Thymus (tissue), 11 donors: Measurements from ENCODE around the gene GOLGA7B. TPM values are rescaled to one million over a fixed set of nuclear protein-coding genes. Genes with fewer than 3 reads are reported as not detected.

ENCODE experiments used
- DNase-seq, 9 donors: peaks; one replicate each; pipeline ENCODE4 v3.0.0-alpha.2; 2013; ENCODE audit warnings: low spot score in 9 of 9, low read depth in 6 of 9, missing footprints in 1 of 9
- H3K27ac ChIP-seq, 2 donors: one replicate each; pipeline ENCODE4 v1.5.1; 2013; ENCODE audit warnings: control low read depth in 1 of 2, low read depth in 1 of 2, low read length in 1 of 2, mild to moderate bottlenecking in 1 of 2, moderate library complexity in 1 of 2
- H3K27me3 ChIP-seq, 2 donors: one replicate each; pipeline ENCODE4 v1.5.1; 2013; ENCODE audit warnings: low read length in 1 of 2; ENCODE audit not compliant: control insufficient read depth in 2 of 2, insufficient read depth in 1 of 2
- H3K36me3 ChIP-seq, 2 donors: one replicate each; pipeline ENCODE4 v1.5.1; 2013; ENCODE audit warnings: low read length in 1 of 2, mild to moderate bottlenecking in 1 of 2, moderate library complexity in 1 of 2; ENCODE audit not compliant: control insufficient read depth in 2 of 2, insufficient read depth in 2 of 2
- H3K4me1 ChIP-seq, 2 donors: one replicate each; pipeline ENCODE4 v1.5.1; 2013; ENCODE audit warnings: low read length in 2 of 2; ENCODE audit not compliant: control insufficient read depth in 2 of 2, insufficient read depth in 2 of 2
- H3K4me3 ChIP-seq, 2 donors: one replicate each; pipeline ENCODE4 v1.5.1; 2013; ENCODE audit warnings: low read length in 2 of 2, control low read depth in 1 of 2, mild to moderate bottlenecking in 1 of 2
- H3K9me3 ChIP-seq, 2 donors: one replicate each; pipeline ENCODE4 v1.5.1; 2013; ENCODE audit warnings: low read length in 1 of 2, mild to moderate bottlenecking in 1 of 2; ENCODE audit not compliant: control insufficient read depth in 2 of 2, insufficient read depth in 1 of 2
- WGBS: extraction: QIAGEN DNeasy Blood & Tissue Kit; methylation state at CpG from one replicate; pipeline ENCODE4 v1.1.7; 2013; 5-methylcytosine and 5-hydroxymethylcytosine counted together
- polyA plus RNA-seq: library from polyadenylated mRNA; stranded (reverse); fragments of 200-250 nt; gene quantifications from one replicate; pipeline ENCODE4 v1.2.3, GENCODE V29; 2013
- total RNA-seq: library from RNA; stranded (reverse); fragments of 120-200 nt; gene quantifications from one replicate; pipeline ENCODE4 v1.2.4, GENCODE V29; 2013
- donor health status: healthy.

GOLGA7B gene
- total and polyA plus RNA-seq, 2 donors = 0.52 to 0.96 TPM

- H3K27ac ChIP-seq = no peak overlapping the region
- whole genome bisulfite sequencing = 61% methylated on average over 10 of the region's 10 CpGs
- no peaks in the 10 kb centered on the region for H3K9me3 ChIP-seq
- DNase-seq = no peak
- H3K36me3 ChIP-seq = no peaks in the 10 kb centered on the region
- H3K27me3 ChIP-seq = peaks cover 0 to 19% of the 10 kb centered on the region in 2 donors
- H3K4me3 ChIP-seq = no peak overlapping the region
- no peaks in the 10 kb centered on the region for H3K4me1 ChIP-seq
These were observed 64.7 kb downstream of the GOLGA7B start for GRCh38 chr10:97914171-97914836.

DNA sequence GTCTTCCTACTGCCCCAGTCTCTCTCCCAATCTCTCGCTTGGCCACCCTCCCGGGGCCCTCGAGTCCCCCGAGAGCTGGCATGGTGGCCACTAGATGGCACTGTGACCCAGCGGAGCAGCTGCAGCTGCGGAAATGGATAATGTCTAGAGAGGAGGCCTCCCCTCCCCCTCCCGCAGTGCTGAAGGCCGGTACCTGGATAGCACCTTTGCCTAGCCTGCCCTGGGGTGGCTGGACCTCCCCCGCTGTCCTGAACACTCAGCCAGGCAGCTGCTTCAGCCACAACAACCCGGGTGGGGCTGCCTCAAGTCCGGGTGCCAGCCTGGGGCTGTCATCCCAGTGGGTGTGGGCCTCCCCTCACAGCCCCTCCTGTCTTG, 65.2 kb downstream of the GOLGA7B start:
- no peaks in the 10 kb centered on the region for H3K36me3 ChIP-seq
- peaks cover 0 to 19% of the 10 kb centered on the region in 2 donors for H3K27me3 ChIP-seq
- no peaks in the 10 kb centered on the region for H3K4me1 ChIP-seq
- H3K27ac ChIP-seq = no peak overlapping the region
- WGBS = 11% methylated on average over 11 of the region's 11 CpGs
- H3K9me3 ChIP-seq = no peaks in the 10 kb centered on the region
- peak; percentile 31 to 78 (median 44) for DNase-seq
- no peak overlapping the region for H3K4me3 ChIP-seq

- DNase-seq = no peak
- Histone ChIP-seq H3K36me3 (no peaks in the 10 kb centered on the region), H3K27me3 (peaks cover 0 to 21% of the 10 kb centered on the region in 2 donors)
These were observed 65.9 kb downstream of the GOLGA7B start for GRCh38 chr10:97915346-97916131.

DNA sequence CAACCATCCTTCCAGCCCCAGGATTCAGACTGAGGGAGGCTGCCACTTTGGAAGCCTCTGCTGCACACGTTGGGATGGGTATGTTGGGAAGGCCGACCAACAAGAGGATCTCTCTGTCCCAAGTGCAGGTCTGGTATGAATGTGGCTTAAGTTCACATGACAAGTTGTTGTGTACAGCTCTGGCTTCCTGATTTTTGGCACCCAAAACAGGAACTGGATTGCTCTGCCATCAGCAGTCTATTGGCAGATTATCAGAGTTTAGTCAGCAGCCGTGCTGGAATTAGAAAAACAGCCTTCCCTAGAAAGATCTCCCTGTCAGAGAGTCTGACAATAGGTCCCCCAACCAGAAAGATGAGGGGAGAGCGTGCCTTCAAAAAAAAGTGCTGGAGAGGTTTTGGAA, 66.9 kb downstream of the GOLGA7B start:
- Histone ChIP-seq H3K27me3 (peaks cover 0 to 18% of the 10 kb centered on the region in 2 donors), H3K36me3 (no peaks in the 10 kb centered on the region), H3K4me3 (no peak overlapping the region), H3K27ac (no peak overlapping the region), H3K9me3 (no peaks in the 10 kb centered on the region), H3K4me1 (no peaks in the 10 kb centered on the region)
- no peak for DNase-seq
- WGBS = 68% methylated on average over 4 of the region's 4 CpGs

More at GRCh38 chr10:97915346-97916131, 65.9 kb downstream of the GOLGA7B start:
- no peak overlapping the region for H3K27ac ChIP-seq
- no peak overlapping the region for H3K4me3 ChIP-seq
- no peaks in the 10 kb centered on the region for H3K9me3 ChIP-seq
- WGBS = 87% methylated on average over 21 of the region's 21 CpGs
- no peaks in the 10 kb centered on the region for H3K4me1 ChIP-seq

- WGBS = 52% methylated on average over 3 of the region's 3 CpGs
- Histone ChIP-seq H3K4me1 (no peaks in the 10 kb centered on the region), H3K9me3 (no peaks in the 10 kb centered on the region), H3K4me3 (no peak overlapping the region), H3K36me3 (no peaks in the 10 kb centered on the region), H3K27ac (no peak overlapping the region), H3K27me3 (peaks cover 0 to 15% of the 10 kb centered on the region in 2 donors)
- DNase-seq = peak in 1 of 9 donors; percentile 2
These were observed 69.4 kb downstream of the GOLGA7B start for GRCh38 chr10:97919012-97919411.

DNA sequence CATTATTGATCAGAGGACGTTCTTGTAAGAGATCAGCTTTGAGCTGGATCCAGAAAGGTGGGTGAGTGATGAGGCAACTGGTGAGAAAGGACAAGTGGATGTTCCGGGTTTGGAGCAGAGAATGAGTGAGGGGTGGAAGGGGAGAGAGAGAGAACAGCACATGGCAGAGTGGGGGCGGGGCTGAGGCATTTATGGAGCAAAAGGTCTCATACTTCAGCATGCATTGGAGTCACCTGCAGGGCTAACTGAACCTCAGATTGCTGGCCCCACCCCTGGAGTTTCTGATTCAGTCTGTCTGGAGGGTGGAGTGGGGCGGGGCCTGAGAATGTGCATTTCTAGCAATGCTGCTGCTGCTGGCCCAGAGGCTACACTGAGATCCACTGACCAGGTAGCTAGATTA, 71.2 kb downstream of the GOLGA7B start:
- Histone ChIP-seq H3K4me1 (no peaks in the 10 kb centered on the region), H3K27ac (no peak overlapping the region), H3K36me3 (no peaks in the 10 kb centered on the region), H3K27me3 (peaks cover 0 to 10% of the 10 kb centered on the region in 2 donors), H3K4me3 (no peak overlapping the region), H3K9me3 (no peaks in the 10 kb centered on the region)
- WGBS = 74% methylated on average over 4 of the region's 4 CpGs
- DNase-seq = no peak

Other genes with a start within 250 kb of the GOLGA7B start
- gene MORN4, start 216.3 kb upstream of the GOLGA7B start, total RNA-seq = 2.0 TPM
- 4.7 TPM for gene MORN4, start 216.3 kb upstream of the GOLGA7B start, polyA plus RNA-seq
- 8.9 TPM for gene PI4K2A, start 209.2 kb upstream of the GOLGA7B start, total RNA-seq
- gene PI4K2A, start 209.2 kb upstream of the GOLGA7B start, polyA plus RNA-seq = 13.5 TPM
- gene AVPI1, start 162.6 kb upstream of the GOLGA7B start, total RNA-seq = 1.4 TPM
- gene AVPI1, start 162.6 kb upstream of the GOLGA7B start, polyA plus RNA-seq = 11.5 TPM
- gene MARVELD1, start 136.1 kb upstream of the GOLGA7B start, total RNA-seq = 3.7 TPM
- gene MARVELD1, start 136.1 kb upstream of the GOLGA7B start, polyA plus RNA-seq = 14.2 TPM
- gene ZFYVE27, start 112.7 kb upstream of the GOLGA7B start, total RNA-seq = 13.8 TPM
- gene ZFYVE27, start 112.7 kb upstream of the GOLGA7B start, polyA plus RNA-seq = 23.7 TPM
- 2.4 TPM for gene SFRP5, start 77.8 kb upstream of the GOLGA7B start, total RNA-seq
- gene SFRP5, start 77.8 kb upstream of the GOLGA7B start, polyA plus RNA-seq = 0.41 TPM
- gene CRTAC1, start 180.8 kb downstream of the GOLGA7B start, total RNA-seq = 0.05 TPM
- gene CRTAC1, start 180.8 kb downstream of the GOLGA7B start, polyA plus RNA-seq = 0.30 TPM